GM21390 (cell line): ENCODE data around the gene PARD6A.

Experiments
- ATAC-seq: cut with Tn5 transposase; IDR thresholded peaks from one replicate; pipeline ENCODE4 v1.9.1; 2021; ENCODE audit not compliant: unreplicated experiment

The PARD6A gene

DNA sequence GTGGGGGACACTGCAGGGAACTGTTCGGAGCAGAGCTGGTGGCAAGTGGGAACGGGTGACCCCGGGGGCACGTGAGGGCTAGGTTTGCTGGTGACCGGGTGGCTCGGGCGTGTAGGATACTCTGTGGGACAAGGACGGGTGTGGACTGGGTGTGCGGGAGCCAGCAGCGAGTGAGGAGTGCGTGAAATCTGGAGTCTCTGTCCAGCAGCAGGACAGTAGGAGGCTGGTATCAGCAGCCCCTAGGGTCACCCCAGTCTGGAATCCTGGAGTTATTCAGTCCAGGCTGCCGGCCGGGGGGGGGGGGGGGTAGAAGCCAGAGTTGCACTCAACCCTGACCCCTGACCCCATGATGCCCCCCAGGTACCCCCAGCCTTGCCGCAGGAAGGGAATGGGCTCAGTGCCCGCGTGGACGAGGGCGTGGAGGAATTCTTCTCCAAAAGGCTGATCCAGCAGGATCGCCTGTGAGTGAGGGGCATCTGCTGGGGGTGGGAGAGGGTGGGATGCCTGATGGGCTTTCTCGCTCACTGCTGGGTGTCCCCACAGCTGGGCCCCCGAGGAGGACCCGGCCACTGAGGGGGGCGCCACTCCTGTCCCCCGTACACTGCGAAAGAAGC lies 6.9 kb upstream of the PARD6A start:
- ATAC-seq = no peak

DNA sequence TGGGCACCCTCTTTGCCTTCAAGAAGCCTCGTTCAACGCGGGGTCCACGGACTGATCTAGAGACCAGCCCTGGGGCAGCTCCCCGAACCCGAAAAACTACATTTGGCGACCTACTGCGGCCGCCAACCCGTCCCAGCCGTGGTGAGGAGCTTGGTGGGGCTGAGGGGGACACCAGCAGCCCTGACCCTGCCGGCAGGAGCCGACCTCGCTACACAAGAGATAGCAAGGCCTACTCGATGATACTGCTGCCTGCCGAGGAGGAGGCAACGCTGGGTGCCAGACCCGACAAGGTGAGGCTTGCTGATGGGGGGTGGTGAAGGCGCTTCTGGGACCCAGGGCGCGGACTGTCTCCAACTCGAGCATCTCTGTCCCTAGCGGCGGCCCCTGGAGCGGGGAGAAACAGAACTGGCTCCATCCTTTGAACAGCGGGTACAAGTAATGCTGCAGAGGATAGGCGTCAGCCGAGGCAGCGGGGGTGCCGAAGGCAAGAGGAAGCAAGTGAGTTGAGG lies 6.3 kb upstream of the PARD6A start:
- ATAC-seq = no peak

- no peak for ATAC-seq
These were observed 5.4 kb upstream of the PARD6A start for GRCh38 chr16:67655363-67655762.

- no peak for ATAC-seq
These were observed 4.3 kb upstream of the PARD6A start for GRCh38 chr16:67656344-67657016.

- no peak for ATAC-seq
These were observed 3.6 kb upstream of the PARD6A start for GRCh38 chr16:67657017-67657608.

DNA sequence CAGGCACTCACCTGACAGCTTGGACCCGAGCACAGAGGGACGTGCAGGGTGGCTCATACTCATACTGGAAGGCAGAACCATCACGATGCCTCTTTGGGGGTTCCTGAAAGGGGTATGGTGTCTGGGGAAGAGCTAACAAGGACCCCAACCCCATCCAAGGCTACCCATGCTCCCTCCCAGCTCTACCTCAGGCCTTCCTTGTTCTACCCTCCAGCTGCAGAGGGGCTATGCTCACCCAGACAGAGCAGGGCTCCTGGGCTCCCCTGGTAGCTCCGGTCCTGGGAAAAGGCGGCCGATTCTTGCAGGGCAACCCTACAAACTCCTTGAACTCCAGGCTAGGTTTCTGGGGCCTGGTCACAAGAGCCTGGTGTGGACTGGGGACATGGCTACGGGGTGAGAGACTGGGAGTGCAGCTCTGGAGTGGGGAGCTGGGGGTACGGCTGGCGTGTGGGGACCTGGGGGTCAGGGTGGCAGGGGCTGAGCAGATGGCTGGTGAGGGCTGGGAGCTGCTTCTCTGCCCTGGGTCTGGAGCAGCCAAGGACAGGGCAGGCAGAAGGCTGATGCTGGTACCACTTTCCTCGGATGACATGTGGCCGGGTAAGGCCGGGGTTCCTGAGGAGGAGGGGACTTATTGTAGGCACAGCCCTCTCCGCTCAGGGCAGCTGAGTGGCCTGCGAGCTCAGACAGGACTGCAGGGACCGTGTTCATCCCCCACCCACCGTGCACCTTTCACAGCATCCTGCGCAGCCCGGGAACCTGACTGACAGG lies 2.8 kb upstream of the PARD6A start:
- ATAC-seq = no peak

DNA sequence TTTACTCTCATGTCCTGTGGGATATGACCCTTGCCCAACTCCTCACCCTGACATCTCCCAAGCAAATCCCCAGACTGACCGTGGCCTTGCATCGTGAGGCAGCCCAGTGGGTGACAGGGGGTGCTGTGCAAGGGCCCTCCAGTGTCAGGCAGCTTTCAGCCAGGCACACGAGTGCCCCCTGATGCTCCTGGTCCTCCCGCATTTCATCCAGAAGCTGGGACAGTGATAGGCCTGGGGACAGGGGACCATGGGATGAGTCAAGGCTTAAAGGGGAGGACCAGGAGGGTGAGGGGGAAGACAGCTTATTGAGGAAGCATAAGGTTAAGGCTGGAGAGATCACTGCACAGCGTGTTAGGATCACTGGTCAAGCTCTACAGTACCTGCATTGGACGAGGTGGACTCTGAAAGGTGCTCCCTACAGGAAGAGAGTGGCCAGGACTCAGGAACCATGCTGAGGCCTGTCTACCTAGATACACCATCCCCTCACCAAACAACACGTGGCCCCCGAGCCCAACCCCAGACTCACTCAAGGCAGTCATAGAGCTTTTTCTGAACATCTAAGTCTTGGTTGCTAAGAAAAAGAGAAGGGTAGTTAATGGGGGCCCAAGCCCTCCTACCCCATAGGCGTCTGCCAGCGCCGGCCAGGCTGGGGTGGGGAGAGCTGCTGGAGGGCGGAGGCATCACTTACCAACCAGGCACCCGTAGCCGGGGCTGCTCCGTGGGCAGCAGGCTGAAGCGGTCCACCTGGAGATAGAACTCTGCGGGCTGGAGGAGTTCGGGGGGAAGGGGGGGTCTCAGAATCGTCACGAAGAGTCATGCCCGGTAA lies 1.7 kb upstream of the PARD6A start:
- ATAC-seq = no peak

DNA sequence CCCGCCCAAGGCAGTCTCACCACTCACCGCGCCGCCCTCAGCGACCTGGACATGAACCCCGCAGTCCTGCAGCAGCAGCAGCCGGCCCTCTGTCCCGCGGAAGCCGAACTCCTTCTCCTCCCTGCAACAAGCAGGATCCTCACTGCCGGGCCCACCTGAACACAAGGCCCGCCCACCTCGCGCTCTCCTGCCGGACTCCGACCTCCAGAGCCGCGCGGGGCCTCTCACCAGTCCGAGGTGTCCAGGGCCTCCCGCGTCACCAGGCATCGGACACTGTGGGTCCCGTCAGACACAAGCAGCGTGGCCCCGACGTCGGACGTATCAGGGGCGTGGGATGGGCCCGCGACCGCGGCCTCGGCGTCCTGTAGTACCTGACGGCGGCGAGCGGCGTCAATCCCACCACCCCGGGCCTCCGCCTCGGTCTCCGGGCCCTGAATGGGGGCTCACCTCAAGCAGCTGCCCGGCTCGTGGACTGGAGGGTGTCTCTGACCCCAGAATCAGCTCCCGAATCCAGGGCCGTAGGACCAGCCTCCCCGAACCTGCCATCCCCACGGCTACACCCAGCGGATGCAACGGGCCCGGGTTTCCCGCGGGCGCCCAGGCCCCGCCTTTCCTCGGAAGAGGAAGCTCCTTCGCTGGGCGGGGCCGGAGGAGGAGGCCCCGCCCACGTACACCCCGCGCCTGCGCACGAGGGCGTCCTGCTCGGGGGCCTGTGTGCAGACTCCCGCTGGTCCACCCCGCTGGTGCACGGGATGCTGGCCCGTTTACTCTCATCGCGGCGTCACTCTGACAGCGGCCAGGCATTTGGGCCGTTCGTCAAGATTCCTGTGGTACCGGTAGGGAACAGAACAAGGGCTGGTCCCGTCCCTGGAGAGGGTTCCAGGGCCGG lies 841 bp upstream of the PARD6A start, which contains the start of gene ACD:
ACD (minus strand) TSS at position 586 of the 889 bp plus-strand sequence; CDS start at position 546, 40 bp downstream.
- peak; percentile 42 for ATAC-seq

- ATAC-seq = no peak
These were observed 471 bp downstream of the PARD6A start for GRCh38 chr16:67661101-67661761.

DNA sequence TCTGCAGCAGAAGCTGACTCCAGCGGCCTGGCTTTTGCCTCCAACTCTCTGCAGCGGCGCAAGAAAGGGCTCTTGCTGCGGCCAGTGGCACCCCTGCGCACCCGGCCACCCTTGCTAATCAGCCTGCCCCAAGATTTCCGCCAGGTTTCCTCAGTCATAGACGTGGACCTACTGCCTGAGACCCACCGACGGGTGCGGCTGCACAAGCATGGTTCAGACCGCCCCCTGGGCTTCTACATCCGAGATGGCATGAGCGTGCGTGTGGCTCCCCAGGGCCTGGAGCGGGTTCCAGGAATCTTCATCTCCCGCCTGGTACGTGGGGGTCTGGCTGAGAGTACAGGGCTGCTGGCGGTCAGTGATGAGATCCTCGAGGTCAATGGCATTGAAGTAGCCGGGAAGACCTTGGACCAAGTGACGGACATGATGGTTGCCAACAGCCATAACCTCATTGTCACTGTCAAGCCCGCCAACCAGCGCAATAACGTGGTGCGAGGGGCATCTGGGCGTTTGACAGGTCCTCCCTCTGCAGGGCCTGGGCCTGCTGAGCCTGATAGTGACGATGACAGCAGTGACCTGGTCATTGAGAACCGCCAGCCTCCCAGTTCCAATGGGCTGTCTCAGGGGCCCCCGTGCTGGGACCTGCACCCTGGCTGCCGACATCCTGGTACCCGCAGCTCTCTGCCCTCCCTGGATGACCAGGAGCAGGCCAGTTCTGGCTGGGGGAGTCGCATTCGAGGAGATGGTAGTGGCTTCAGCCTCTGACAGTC lies 1.3 kb downstream of the PARD6A start:
- ATAC-seq = no peak

DNA sequence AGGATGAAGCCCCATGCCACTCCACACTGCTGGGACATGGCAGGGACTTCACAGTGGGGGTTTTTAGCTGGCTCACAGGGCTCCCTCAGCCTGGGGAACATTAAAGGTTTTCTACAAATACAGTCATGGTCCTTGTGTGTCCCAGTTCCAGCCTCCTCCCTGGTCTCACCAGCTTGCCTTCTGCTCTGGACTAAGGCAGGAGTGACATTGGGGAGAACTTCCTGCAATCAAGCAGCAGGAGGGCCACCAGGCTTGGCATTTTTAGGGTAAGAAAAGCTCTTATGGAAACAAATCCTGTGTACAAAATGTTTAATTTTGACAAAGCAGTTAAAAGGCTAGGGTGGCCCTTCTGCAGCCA lies 1.9 kb downstream of the PARD6A start:
- ATAC-seq = no peak

DNA sequence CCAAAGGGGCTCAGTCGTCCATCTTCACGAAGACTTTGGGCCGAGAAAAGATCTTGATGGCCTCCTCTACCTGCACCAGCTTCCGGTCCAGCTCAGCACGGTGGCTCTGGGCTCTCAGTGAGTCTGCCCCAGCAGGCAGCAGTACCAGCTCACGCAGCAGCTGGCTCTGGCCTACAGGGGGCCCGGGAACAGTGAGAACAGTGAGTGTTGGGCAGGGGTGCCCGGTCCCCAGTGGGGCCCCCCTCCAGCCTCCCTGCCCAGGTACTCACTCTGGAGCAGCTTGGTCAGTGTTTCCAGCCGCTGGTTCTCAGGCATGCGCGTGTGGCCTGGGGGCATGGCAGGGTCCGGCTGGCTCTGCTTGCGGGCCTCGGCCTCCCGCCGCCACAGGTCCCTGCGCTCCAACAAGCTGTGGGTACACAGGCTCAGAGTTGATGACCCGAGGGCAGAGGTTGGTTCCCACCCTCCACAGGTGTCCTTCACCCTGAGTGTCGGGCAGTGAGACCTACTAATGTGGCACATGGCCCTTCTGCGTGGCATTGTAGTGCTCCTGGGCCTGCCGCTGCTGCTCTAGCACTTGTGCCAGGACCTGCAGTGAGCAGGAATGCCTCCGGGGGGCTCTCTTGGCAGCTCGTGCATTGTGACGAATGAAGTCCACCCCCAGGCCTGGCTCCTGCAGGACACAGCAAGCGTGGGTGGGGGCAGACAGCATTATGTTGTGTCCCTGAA lies 2.6 kb downstream of the PARD6A start:
- no peak for ATAC-seq

DNA sequence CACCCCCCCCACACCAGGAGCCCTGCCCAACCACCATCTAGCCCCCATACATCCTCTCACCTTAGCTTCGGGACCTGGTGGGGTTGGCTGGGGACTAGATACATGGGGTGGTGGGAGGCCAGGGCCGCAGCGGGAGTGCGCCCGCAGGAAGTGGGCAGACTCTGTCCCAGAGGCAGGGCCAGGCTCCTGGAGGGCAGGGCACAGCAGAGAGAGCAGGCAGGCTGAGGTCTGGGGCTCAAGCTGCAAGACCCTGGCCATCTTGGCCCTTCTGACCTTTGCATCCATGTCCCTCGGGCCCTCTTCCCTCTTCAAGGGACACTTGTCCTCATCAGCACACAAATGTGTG lies 3.1 kb downstream of the PARD6A start:
- ATAC-seq = no peak

- no peak for ATAC-seq
These were observed 3.5 kb downstream of the PARD6A start for GRCh38 chr16:67664258-67664657.

- ATAC-seq = no peak
These were observed 4.1 kb downstream of the PARD6A start for GRCh38 chr16:67664871-67665270.

- no peak for ATAC-seq
These were observed 4.8 kb downstream of the PARD6A start for GRCh38 chr16:67665598-67665997.

DNA sequence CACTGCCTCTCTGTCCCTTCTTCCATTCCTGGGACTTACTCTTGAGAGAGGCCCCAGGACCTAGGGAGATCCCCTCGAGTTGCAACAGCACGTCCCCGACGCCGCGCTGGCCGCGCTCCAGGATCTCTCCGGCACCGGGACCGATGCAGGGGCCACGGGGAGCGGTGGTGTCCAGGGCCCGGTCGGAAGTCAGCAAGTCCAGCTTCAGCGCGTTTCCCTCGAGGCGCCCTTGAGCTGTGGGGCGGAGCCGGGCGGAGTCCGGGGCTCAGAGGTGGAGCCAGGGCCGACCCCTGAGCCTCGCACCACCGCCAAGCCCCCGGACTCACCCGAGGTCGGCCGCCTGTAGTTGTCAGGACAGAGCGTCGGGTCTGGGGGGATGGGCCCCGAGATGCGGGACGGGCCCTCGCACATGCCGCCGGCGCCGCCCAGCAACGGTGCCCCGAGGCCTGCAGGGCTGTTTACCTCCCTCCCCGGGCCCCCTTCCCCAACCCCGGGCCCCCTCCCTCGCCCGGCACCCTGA lies 5.3 kb downstream of the PARD6A start:
- ATAC-seq = peak; percentile 9
